ENCODE data around the gene UST. TPM values are rescaled to one million over a fixed set of nuclear protein-coding genes. Genes with fewer than 3 reads are reported as not detected.

Gene UST
- total RNA-seq, 1 donor from 2014 or later, result 23.2 TPM

DNA sequence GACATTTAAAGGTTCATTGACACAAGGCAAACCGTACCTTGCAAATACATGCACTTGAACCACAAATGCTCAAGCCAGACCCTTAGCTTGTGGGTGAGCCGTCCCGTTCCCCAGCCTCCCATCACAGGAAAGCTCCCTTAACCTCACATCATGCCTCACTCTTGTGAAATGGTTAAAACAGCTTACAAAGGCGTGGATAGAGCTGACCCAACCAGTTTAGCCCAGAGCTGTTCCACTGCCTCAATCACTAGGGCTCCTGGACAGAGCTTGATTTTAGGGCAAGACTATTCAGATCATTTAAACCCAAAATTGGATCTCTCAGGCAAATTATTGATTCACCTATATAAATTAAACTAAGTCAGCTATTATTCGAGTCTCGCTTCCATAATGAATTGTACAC lies 341.1 kb downstream of the UST start:
- DNase-seq (ENCODE audit: low spot score), result no peak
- no peaks in the 10 kb centered on the region for H3K9me3 Mint-ChIP-seq (ENCODE audit: unreplicated experiment)
- H3K36me3 Mint-ChIP-seq (ENCODE audit: low read depth, unreplicated experiment), result no peaks in the 10 kb centered on the region
- H3K27ac Mint-ChIP-seq (ENCODE audit: unreplicated experiment), result no peak overlapping the region
- H3K27me3 Mint-ChIP-seq (ENCODE audit: unreplicated experiment), result no peaks in the 10 kb centered on the region
- H3K4me3 Mint-ChIP-seq (ENCODE audit: unreplicated experiment), result no peak overlapping the region
- TF ChIP-seq, protein P1, sequence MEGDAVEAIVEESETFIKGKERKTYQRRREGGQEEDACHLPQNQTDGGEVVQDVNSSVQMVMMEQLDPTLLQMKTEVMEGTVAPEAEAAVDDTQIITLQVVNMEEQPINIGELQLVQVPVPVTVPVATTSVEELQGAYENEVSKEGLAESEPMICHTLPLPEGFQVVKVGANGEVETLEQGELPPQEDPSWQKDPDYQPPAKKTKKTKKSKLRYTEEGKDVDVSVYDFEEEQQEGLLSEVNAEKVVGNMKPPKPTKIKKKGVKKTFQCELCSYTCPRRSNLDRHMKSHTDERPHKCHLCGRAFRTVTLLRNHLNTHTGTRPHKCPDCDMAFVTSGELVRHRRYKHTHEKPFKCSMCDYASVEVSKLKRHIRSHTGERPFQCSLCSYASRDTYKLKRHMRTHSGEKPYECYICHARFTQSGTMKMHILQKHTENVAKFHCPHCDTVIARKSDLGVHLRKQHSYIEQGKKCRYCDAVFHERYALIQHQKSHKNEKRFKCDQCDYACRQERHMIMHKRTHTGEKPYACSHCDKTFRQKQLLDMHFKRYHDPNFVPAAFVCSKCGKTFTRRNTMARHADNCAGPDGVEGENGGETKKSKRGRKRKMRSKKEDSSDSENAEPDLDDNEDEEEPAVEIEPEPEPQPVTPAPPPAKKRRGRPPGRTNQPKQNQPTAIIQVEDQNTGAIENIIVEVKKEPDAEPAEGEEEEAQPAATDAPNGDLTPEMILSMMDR (IDR thresholded peaks at IDR 0.05; ENCODE audit: unreplicated experiment), result no peak
- peaks cover 8% of the 10 kb centered on the region for H3K4me1 Mint-ChIP-seq (ENCODE audit: unreplicated experiment)

DNA sequence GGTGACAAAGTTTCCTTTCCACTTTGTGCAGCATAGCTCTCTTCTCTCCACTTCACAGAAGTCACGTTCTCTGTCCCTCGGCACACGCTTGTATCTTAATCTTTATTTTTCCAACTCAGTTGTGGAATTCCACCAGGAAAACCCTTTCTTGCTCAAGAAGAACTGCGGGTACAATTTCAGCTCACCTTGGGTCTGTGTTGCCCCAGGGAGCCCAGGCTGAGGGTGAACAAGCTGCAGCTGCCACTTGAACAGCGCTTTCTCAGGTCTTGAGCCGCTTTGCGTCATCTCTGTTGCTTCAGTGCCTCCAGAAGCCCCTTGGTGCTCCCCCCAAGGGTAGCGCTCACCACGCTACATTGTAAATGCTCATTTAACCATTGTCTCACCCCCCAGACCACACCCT lies 341.5 kb downstream of the UST start:
- Mint-ChIP-seq H3K9me3 (ENCODE audit: unreplicated experiment) (no peaks in the 10 kb centered on the region), H3K27me3 (ENCODE audit: unreplicated experiment) (no peaks in the 10 kb centered on the region), H3K4me1 (ENCODE audit: unreplicated experiment) (peaks cover 3% of the 10 kb centered on the region), H3K27ac (ENCODE audit: unreplicated experiment) (no peak overlapping the region), H3K36me3 (ENCODE audit: low read depth, unreplicated experiment) (no peaks in the 10 kb centered on the region), H3K4me3 (ENCODE audit: unreplicated experiment) (no peak overlapping the region)
- TF ChIP-seq, protein P1 (IDR thresholded peaks at IDR 0.05; ENCODE audit: unreplicated experiment), result no peak
- DNase-seq (ENCODE audit: low spot score), result no peak

GRCh38 chr6:149089510-149089909 lies 342.7 kb downstream of the UST start:
- no peak for DNase-seq (ENCODE audit: low spot score)
- H3K27ac Mint-ChIP-seq (ENCODE audit: unreplicated experiment), result no peak overlapping the region
- H3K4me1 Mint-ChIP-seq (ENCODE audit: unreplicated experiment), result peaks cover 3% of the 10 kb centered on the region
- H3K9me3 Mint-ChIP-seq (ENCODE audit: unreplicated experiment), result no peaks in the 10 kb centered on the region
- no peaks in the 10 kb centered on the region for H3K27me3 Mint-ChIP-seq (ENCODE audit: unreplicated experiment)
- no peak overlapping the region for H3K4me3 Mint-ChIP-seq (ENCODE audit: unreplicated experiment)
- H3K36me3 Mint-ChIP-seq (ENCODE audit: low read depth, unreplicated experiment), result no peaks in the 10 kb centered on the region
- TF ChIP-seq, protein P1 (IDR thresholded peaks at IDR 0.05; ENCODE audit: unreplicated experiment), result no peak

GRCh38 chr6:149090937-149091336 lies 344.1 kb downstream of the UST start:
- Mint-ChIP-seq H3K27ac (ENCODE audit: unreplicated experiment) (no peak overlapping the region), H3K9me3 (ENCODE audit: unreplicated experiment) (no peaks in the 10 kb centered on the region), H3K27me3 (ENCODE audit: unreplicated experiment) (no peaks in the 10 kb centered on the region), H3K36me3 (ENCODE audit: low read depth, unreplicated experiment) (no peaks in the 10 kb centered on the region), H3K4me1 (ENCODE audit: unreplicated experiment) (peaks cover 6% of the 10 kb centered on the region), H3K4me3 (ENCODE audit: unreplicated experiment) (no peak overlapping the region)
- DNase-seq (ENCODE audit: low spot score), result no peak
- TF ChIP-seq, protein P1 (IDR thresholded peaks at IDR 0.05; ENCODE audit: unreplicated experiment), result no peak

DNA sequence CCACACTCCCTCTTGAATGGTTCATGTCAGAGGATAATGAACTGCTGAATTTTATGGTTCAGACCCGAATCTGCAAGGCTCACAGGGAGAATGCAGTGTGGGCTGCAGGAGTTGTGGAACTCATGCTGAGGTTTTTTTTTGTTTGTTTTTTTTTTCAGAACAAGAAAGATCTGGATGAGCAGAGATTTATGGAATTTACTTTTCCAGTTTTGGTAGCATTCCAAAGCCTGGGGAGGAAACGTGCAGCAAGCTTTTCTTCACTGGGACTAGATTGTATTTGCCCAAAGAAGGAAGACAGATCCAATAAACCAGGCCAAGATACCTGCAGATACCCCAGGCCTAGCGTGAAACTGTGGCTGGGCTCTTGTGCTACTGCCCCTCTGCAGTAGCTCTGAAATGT lies 346.8 kb downstream of the UST start:
- no peaks in the 10 kb centered on the region for H3K9me3 Mint-ChIP-seq (ENCODE audit: unreplicated experiment)
- peaks cover 7% of the 10 kb centered on the region for H3K4me1 Mint-ChIP-seq (ENCODE audit: unreplicated experiment)
- no peak overlapping the region for H3K4me3 Mint-ChIP-seq (ENCODE audit: unreplicated experiment)
- no peak overlapping the region for H3K27ac Mint-ChIP-seq (ENCODE audit: unreplicated experiment)
- peaks cover 3% of the 10 kb centered on the region for H3K36me3 Mint-ChIP-seq (ENCODE audit: low read depth, unreplicated experiment)
- H3K27me3 Mint-ChIP-seq (ENCODE audit: unreplicated experiment), result no peaks in the 10 kb centered on the region
- TF ChIP-seq, protein P1 (IDR thresholded peaks at IDR 0.05; ENCODE audit: unreplicated experiment), result no peak
- no peak for DNase-seq (ENCODE audit: low spot score)
